H54 (cell line): ENCODE measurements around the gene GTF3C1.
"Not testable (repeated sequence)": the region's sequence is repeated elsewhere in the genome, so short reads cannot be mapped to it uniquely, and the experiment has no call there.

Source experiments
- DNase-seq: peaks from one replicate; pipeline ENCODE4 v3.0.0; 2011; ENCODE audit warnings: low spot score, mixed read lengths; ENCODE audit not compliant: insufficient read length
- FAIRE-seq: peaks from 3 replicates; lab custom pipeline; 2011; peaks lifted over from hg19 to GRCh38; lab: Jason Lieb, UNC
- POLR2A ChIP-seq: IDR thresholded peaks from 2 replicates; pipeline ENCODE4 v1.6.1; 2011; ENCODE audit warnings: low read depth, mild to moderate bottlenecking, low read length

Gene GTF3C1

DNA sequence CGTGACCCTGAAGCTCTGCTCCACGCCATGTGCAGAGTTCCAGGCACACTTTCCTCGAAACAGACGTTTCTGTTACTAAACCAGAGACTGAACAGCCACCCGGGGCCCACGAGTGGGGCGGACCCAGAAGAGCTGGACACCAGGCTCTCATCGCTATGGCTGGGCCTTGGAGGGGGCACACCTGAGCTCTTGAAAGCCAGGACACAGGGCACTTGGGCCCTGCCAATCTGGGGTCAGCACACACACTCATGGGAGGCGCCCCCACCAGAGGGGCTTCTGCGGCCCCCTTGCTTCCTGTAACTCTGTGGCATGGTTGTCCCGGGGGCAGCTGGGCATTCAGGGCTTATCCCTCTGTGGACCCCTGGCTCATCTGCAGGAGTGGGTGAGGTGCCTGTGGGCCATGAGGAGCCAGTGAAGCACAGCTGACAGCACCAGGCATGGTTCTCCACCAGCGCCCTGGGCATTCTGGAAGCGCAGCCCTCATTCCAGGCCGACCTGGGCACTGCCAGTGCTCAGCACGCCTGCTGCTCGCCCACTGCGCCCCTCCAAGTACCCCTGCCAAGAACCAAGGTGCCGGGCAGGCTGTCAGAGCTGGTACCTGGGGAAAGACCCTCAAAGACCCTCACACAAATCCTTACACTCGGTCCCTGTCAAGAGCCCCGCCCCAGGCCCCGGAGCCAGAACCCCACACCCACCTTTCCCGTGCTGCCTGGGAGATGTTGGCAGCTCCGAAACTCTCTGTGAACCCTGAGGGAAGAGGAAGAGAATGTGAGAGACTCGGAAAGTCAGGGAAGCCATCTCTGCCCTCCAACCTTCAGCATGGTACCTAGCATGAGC is 86.6 kb downstream of the GTF3C1 start:
- FAIRE-seq (no peak), DNase-seq (no peak)
- no peak for TF ChIP-seq POLR2A

DNA sequence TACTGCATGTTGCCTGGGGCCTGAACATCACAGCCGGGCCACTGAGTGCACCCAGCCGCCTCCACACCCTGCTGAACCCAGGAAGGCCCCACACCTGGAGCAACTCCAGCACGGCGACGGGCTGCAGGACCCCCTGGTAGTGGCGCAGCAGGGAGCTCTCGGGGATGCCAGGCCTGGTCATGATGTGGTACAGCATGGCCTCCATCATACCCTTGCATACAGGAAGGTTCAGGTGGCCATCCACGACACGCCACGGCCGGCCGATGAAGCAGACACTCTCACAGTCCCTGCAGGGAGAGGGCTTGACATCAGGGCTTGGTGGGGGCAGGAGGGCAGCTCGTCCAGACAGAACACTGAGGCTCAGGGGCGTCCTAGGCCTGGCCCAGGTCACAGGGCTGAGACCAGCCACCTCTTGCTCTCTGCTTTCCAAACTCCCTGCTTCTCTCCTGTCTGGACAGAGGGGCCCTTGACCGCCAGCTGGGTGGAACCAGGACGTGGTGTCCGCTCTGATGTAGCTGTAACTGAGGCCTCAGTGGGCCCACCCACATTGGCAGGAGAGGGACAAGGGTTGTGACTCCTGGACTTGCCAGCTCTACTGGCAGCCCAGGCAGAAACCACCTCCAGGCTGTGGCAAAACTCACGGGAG is 87.4 kb downstream of the GTF3C1 start:
- FAIRE-seq (no peak), DNase-seq (no peak)
- no peak for TF ChIP-seq POLR2A

DNA sequence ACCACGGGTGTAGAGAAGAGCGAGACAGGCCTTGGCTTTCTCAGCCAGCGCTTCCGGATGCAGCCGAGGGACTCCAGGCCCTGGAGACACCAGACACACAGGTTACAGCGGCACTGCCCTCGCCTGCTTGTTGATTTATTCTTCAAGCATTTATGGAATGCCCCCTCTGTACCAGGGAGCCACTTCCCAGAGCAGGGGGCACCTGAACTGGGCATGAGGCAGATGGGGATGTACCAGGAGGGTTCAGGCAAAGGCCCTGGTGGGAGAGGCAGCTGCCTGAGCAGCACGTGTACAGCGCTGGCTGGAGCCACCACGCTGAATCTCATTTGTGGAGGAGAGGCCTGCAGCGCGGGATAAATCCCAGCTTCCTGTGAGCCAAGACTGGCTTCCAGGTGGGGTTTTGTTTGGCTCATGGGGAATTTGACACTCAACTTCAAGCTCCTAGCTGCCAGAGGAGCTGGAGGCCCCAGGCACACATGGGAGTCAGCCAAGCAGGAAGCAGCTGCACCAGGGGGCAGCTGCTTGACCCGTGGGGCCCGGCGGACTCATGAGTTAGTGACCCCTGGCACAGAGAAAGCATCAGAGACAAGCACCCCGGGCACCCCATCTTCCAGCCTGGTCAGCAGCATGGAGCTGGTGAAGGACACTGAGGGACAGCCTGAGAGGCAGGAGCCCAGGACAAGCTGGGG is 88.1 kb downstream of the GTF3C1 start:
- DNase-seq (no peak), FAIRE-seq (no peak)
- TF ChIP-seq POLR2A, result no peak

DNA sequence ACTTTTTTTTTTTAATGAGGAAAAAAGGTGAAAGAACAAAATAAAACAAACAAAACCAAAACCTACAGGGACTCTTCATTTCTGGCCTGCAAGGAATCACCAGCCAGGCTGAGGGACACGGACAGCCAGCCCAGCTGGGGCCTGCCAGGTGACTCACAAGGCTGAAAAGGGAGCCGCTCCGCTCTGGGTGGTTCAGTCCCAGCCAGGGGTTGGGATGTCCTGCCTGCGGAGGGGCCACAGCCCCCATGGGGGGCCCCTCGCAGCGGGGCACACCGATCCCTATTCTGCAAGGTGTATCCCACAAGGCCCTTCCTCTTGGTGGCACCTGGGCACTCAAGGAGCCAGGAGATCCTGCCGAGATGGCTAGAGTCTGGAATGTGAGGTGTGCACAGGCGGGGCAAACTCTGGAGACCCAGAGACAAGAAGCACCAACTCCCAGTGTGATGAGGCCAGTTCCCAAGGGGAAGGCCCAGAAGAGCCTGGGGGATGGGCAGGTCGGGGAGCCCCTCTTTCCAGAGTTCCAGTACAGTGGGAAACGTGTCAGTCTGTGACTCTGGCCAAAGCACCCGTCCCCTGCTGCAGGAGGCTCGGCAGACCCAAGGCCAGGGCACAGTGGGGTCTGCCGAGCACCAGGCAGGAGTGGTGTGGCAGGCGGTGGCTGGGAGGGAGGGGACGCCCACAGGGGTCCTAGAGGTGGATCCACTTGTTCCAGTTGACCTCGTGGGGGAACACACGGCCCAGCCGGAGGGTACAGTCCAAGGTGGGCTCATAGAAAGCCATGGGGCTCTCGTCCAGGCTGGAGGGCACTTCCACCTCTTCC is 88.8 kb downstream of the GTF3C1 start:
- FAIRE-seq, result no peak

DNA sequence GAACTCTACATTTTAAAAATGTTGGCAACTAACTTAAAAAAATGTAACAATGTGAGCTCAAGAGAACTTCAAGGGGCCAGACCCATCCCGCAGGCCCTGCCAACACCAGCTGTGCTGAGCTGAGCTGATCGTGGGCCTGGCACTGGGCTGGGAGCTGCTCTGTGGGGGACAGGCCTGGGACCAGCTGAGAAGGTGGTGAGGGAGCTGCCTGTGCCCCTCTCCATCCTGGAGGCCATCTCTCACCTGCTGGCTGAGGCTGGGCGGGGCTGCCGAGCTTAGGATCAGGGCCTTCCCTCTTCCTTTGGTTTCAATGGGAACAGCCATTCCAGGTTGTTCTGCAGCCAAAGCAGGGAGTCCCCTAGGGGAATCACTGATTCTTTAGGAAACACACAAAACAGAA is 89.5 kb downstream of the GTF3C1 start:
- no peak for DNase-seq
- no peak for TF ChIP-seq POLR2A
- no peak for FAIRE-seq

More for the DNA sequence above, 88.8 kb downstream of the GTF3C1 start:
- no peak for DNase-seq
- TF ChIP-seq POLR2A, result no peak

DNA sequence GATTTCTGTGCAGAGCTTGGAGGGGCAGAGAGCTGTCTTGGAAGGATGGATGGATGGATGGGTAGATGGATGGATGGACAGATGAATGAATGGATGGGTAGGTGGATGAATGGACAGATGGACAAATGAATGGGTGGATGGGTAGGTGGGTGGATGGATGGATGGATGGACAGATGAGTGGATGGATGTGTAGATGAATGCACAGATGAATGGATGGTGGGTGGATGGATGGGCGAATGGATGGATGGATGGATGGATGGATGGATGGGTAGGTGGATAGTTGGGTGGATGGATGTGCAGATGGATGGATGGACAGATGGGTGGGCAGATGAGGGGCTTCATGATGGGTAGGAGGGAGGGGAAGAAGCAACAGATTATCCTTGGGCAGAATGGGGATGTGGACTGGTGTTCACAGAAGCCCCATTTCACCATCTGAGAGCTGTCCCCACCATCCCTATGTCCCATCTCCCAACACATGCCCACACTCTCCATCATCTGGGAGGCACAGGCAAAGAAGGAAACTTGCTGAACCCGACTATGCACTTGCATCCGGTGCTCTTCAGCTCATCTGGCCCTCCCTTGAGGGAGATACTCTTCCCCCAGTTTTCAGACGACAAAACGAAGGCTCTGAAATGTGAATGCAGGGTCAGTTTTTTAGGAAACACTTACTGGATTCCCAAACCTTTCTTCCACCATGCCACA is 90.6 kb downstream of the GTF3C1 start:
- FAIRE-seq, result no peak
- DNase-seq, result no peak
- TF ChIP-seq POLR2A, result no peak

DNA sequence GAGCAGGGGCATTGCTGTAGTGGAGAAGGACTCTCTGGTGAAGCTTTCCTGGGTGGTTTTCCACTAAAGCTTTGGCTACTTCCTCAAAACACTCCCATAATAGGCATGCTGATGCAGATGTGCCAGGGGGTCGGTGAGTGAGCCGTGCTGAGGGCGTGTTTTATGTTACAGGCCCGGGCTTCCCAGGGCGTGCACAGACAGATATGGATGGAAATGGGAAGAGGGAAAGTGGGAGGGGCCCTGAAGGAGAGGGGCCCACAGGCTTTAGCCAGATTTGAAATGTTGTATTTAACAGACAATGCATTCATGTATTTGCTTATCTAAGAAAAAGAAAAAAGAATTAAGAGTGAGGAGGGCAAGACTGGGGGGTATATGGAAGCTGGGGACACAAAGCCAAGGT is 91.5 kb downstream of the GTF3C1 start:
- DNase-seq, result no peak
- no peak for FAIRE-seq
- no peak for TF ChIP-seq POLR2A

DNA sequence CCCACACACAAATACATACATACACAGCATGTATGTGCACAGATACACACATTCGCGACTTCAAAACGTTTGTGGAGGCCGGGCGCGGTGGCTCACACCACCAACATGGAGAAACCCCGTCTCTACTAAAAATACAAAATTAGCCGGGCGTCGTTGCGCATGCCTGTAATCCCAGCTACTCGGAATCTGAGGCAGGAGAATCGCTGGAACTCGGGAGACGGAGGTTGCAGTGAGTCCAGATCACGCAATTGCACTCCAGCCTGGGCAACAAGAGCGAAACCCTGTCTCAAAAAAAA is 92.2 kb downstream of the GTF3C1 start:
- FAIRE-seq, result not testable (repeated sequence)

DNA sequence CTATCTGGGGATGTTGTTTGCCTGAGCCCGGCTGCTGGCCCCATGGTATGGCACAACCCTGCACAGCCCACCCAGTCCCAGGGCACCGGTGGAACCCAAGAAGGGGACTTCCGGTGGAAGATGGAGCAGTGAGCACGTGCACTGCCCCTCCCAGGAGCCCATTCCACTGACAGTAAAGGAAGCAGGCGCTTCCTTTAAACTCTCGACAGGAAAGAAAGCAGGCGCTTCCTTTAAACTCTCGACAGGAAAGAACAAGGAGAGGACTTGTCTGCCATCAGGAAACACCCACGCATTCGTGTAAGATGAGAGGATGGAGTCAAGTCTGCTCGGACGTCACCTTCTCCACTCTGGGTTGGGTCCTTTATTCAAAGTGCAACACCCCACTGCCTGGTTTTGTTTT is 94.0 kb downstream of the GTF3C1 start:
- no peak for FAIRE-seq
- no peak for TF ChIP-seq POLR2A
- DNase-seq, result no peak

More for the DNA sequence above, 92.2 kb downstream of the GTF3C1 start:
- not testable (repeated sequence) for DNase-seq

DNA sequence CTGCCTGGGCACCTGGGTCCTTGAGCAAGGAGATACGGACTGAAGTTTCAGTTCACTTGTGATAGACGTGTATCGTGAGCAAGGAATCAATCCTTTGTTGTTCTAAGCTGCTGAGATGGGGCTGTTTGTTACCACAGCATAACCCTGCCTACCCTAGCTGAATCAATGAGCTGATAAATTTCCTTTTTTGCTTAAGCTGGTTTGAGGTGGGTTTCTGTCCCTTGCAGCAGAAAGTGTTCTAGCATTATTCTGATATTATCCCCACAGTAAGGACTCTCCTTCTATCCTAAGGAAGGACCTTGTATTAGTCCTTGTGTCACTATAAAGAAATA is 96.3 kb downstream of the GTF3C1 start:
- no peak for TF ChIP-seq POLR2A
- DNase-seq (no peak), FAIRE-seq (no peak)

DNA sequence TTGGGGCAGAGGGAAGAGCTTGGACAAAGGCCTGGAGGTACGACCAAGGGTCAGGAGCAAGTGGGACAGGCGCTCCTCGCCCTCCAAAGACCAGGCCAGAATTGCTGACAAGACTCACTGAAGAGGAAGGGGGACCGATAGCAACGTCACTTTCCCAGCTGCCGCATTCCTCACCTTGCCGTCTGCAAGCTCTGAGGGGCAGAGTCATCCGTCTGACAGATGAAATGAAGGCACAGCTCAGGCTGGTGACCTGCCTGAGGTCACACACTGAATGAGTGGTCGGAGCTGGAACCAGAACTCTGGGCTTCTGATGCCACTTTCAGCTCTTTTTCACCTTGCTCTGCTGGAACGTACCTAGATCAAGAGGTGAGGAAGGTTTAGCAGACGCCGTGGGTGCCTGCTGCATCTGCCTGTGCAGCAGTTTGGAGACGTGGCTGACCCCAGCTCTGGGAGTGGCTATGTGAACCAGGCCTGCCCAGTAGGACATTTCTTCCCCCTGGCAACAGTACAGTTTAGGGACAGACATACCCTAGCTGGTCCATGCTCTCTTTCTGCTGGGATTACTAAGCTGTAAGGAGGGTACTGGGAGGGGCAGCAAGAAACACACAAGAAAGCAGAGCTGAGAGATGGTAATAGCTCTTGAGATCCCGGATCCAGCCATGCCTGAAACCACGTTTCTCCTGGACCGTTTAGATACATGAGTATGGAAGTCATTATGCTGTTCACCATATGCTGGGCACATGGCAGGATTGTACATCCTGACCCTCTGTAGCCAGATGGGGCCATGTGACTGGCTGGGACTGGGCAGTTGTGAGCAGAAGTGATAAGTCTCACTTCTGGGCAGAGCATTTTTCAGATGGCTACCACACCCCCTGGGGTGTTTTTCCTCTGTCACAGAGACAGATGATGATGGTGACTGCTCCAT is 96.9 kb downstream of the GTF3C1 start:
- FAIRE-seq, result no peak
- no peak for TF ChIP-seq POLR2A

DNA sequence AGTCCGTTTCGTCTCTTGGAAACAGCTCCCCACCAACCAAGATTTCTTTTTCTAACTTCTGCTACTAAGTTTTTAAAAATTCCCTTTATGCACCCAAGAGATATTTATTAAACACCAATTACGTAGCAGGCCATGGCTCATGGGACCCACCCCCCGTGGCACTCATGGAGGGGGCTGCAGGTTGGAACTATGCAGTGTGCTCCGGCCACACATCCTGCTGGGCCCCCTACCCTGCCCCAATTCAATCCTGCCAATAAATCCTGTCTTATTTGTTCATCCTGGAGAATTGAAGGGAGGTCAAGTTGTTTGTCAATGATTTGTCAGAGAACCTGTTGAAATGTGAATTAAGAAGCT is 99.5 kb downstream of the GTF3C1 start:
- FAIRE-seq, result no peak
- no peak for TF ChIP-seq POLR2A
- no peak for DNase-seq

More for the DNA sequence above, 96.9 kb downstream of the GTF3C1 start:
- no peak for DNase-seq
